H9 (cell line): Measurements from ENCODE around the gene GRXCR2. TPM values are rescaled to one million over a fixed set of nuclear protein-coding genes. Genes with fewer than 3 reads are reported as not detected.

ENCODE experiments used
- DNase-seq: peaks from one replicate; pipeline ENCODE4 v3.0.0-alpha.2; 2017
- H2AFZ ChIP-seq: one replicate; pipeline ENCODE4 v1.6.1; 2013; ENCODE audit warnings: mild to moderate bottlenecking, low read length, control low read depth, moderate library complexity
- H2AK5ac ChIP-seq: 2 replicates; pipeline ENCODE4 v1.6.1; 2013; ENCODE audit warnings: low read length, control low read depth, mixed read lengths; ENCODE audit not compliant: insufficient read length
- H2BK120ac ChIP-seq: one replicate; pipeline ENCODE4 v1.6.1; 2013; ENCODE audit warnings: low read depth, mild to moderate bottlenecking, low read length, control low read depth, inconsistent platforms; ENCODE audit not compliant: poor library complexity, severe bottlenecking
- H2BK12ac ChIP-seq: 2 replicates; pipeline ENCODE4 v1.6.1; 2013; ENCODE audit warnings: low read length, control low read depth, mixed read lengths, low read depth; ENCODE audit not compliant: insufficient read length
- H2BK15ac ChIP-seq: 2 replicates; pipeline ENCODE4 v1.6.1; 2013; ENCODE audit warnings: low read depth, low read length, control low read depth
- H2BK20ac ChIP-seq: one replicate; pipeline ENCODE4 v1.6.1; 2013; ENCODE audit warnings: low read depth, mild to moderate bottlenecking, low read length, control low read depth, inconsistent platforms; ENCODE audit not compliant: poor library complexity, severe bottlenecking
- H2BK5ac ChIP-seq: 2 replicates; pipeline ENCODE4 v1.6.1; 2013; ENCODE audit warnings: low read length, control low read depth, mixed read lengths; ENCODE audit not compliant: insufficient read length
- H3K14ac ChIP-seq: 2 replicates; pipeline ENCODE4 v1.6.1; 2013; ENCODE audit warnings: low read length, control low read depth; ENCODE audit not compliant: insufficient read depth
- H3K18ac ChIP-seq: 2 replicates; pipeline ENCODE4 v1.6.1; 2013; ENCODE audit warnings: low read depth, mild to moderate bottlenecking, mixed read lengths, low read length, control low read depth; ENCODE audit not compliant: insufficient read length
- H3K23ac ChIP-seq: 2 replicates; pipeline ENCODE4 v1.6.1; 2013; ENCODE audit warnings: low read length, control low read depth, mixed read lengths, low read depth; ENCODE audit not compliant: insufficient read length
- H3K23me2 ChIP-seq: 2 replicates; pipeline ENCODE4 v1.6.1; 2013; ENCODE audit warnings: low read depth, mild to moderate bottlenecking, mixed read lengths, low read length, control low read depth; ENCODE audit not compliant: insufficient read length, poor library complexity, severe bottlenecking
- H3K27ac ChIP-seq: 2 replicates; pipeline ENCODE4 v1.5.1; 2013; ENCODE audit warnings: low read length, control low read depth, mixed read lengths, low read depth; ENCODE audit not compliant: insufficient read length
- H3K27me3 ChIP-seq: 2 replicates; pipeline ENCODE4 v1.6.1; 2013; ENCODE audit warnings: low read length, control low read depth, inconsistent platforms; ENCODE audit not compliant: insufficient read depth
- H3K4ac ChIP-seq: 2 replicates; pipeline ENCODE4 v1.6.1; 2013; ENCODE audit warnings: low read depth, mild to moderate bottlenecking, control low read depth, inconsistent platforms, low read length, moderate library complexity
- H3K4me1 ChIP-seq: 2 replicates; pipeline ENCODE4 v1.6.1; 2013; ENCODE audit warnings: low read length, control low read depth, inconsistent platforms; ENCODE audit not compliant: insufficient read depth
- H3K4me2 ChIP-seq: 2 replicates; pipeline ENCODE4 v1.6.1; 2013; ENCODE audit warnings: low read length, control low read depth, mixed read lengths; ENCODE audit not compliant: insufficient read length, insufficient read depth
- H3K56ac ChIP-seq: 2 replicates; pipeline ENCODE4 v1.6.1; 2013; ENCODE audit warnings: low read depth, mild to moderate bottlenecking, mixed read lengths, low read length, control low read depth; ENCODE audit not compliant: insufficient read length
- H3K79me1 ChIP-seq: 2 replicates; pipeline ENCODE4 v1.6.1; 2013; ENCODE audit warnings: low read depth, mild to moderate bottlenecking, moderate library complexity, low read length, control low read depth, inconsistent platforms; ENCODE audit not compliant: insufficient read depth, poor library complexity, severe bottlenecking
- H3K79me2 ChIP-seq: 2 replicates; pipeline ENCODE4 v1.6.1; 2013; ENCODE audit warnings: low read length, control low read depth, inconsistent platforms; ENCODE audit not compliant: insufficient read depth
- H3K9ac ChIP-seq: 2 replicates; pipeline ENCODE4 v1.6.1; 2013; ENCODE audit warnings: low read length, control low read depth, mixed read lengths; ENCODE audit not compliant: insufficient read length; ENCODE audit errors: extremely low read depth
- H3K9me3 ChIP-seq: one replicate; pipeline ENCODE4 v1.6.1; 2013; ENCODE audit warnings: low read depth, low read length, inconsistent platforms; ENCODE audit not compliant: control insufficient read depth
- H3T11ph ChIP-seq: one replicate; pipeline ENCODE4 v1.6.1; 2013; ENCODE audit warnings: mild to moderate bottlenecking, low read length, control low read depth, inconsistent platforms
- H4K20me1 ChIP-seq: one replicate; pipeline ENCODE4 v1.6.1; 2013; ENCODE audit not compliant: control insufficient read depth, insufficient read length, insufficient read depth
- H4K5ac ChIP-seq: 2 replicates; pipeline ENCODE4 v1.6.1; 2013; ENCODE audit warnings: low read depth, mild to moderate bottlenecking, mixed read lengths, low read length, control low read depth; ENCODE audit not compliant: insufficient read length
- H4K8ac ChIP-seq: replicated peaks from 2 replicates; pipeline ENCODE4 v1.6.1; 2013; ENCODE audit warnings: low read length, control low read depth, mixed read lengths, low read depth; ENCODE audit not compliant: insufficient read length
- H4K91ac ChIP-seq: 2 replicates; pipeline ENCODE4 v1.6.1; 2013; ENCODE audit warnings: low read depth, mild to moderate bottlenecking, moderate library complexity, mixed read lengths, low read length, control low read depth; ENCODE audit not compliant: insufficient read length
- H3K27ac Mint-ChIP-seq, 3 experiments: 2 replicates in 2 of 3; 3 replicates in 1 of 3; pipeline ENCODE4 v1.8.0; 2020 to 2021; ENCODE audit warnings: mixed read lengths in 3 of 3, mild to moderate bottlenecking in 1 of 3, moderate library complexity in 1 of 3
- H3K27me3 Mint-ChIP-seq: 2 replicates; pipeline ENCODE4 v1.8.0; 2021; ENCODE audit warnings: low read depth, mild to moderate bottlenecking, moderate library complexity, mixed read lengths
- H3K36me3 Mint-ChIP-seq, 3 experiments: 2 replicates in 2 of 3; 3 replicates in 1 of 3; pipeline ENCODE4 v1.8.0; 2020 to 2021; ENCODE audit warnings: low read depth in 3 of 3, mixed read lengths in 3 of 3; ENCODE audit not compliant: insufficient read depth in 1 of 3
- H3K4me1 Mint-ChIP-seq, 2 experiments: 2 replicates each; pipeline ENCODE4 v1.8.0; 2020; ENCODE audit warnings: mixed read lengths in 2 of 2
- H3K4me3 Mint-ChIP-seq, 2 experiments: 2 replicates in 1 of 2; 3 replicates in 1 of 2; pipeline ENCODE4 v1.8.0; 2020 to 2021; ENCODE audit warnings: mild to moderate bottlenecking in 2 of 2, mixed read lengths in 2 of 2, moderate library complexity in 1 of 2
- H3K9me3 Mint-ChIP-seq, 2 experiments: 2 replicates in 1 of 2; 3 replicates in 1 of 2; pipeline ENCODE4 v1.8.0; 2020; ENCODE audit warnings: mild to moderate bottlenecking in 2 of 2, mixed read lengths in 2 of 2, moderate library complexity in 1 of 2
- WGBS: extraction: QIAGEN DNeasy Blood & Tissue Kit; methylation state at CpG from one replicate; pipeline ENCODE4 v1.1.7; 2013; ENCODE audit warnings: missing lambda C conversion rate, low lambda C conversion rate, mixed read lengths; ENCODE audit not compliant: insufficient read length; ENCODE audit errors: extremely low coverage; 5-methylcytosine and 5-hydroxymethylcytosine counted together
- total RNA-seq: library from RNA; stranded (reverse); gene quantifications from 2 replicates; pipeline ENCODE4 v1.2.1, GENCODE V29; 2021
- TF ChIP-seq, protein P1 (sequence below): fragments of 200-600 bp; sonication (generic); conservative IDR thresholded peaks from 3 replicates; pipeline ENCODE4 v1.8.0; 2021; ENCODE audit warnings: antibody characterized with exemption, mild to moderate bottlenecking

Gene GRXCR2
- total RNA-seq, 1 experiment from 2014 or later, result not detected

- no peaks in the 10 kb centered on the region for H3K27me3 Mint-ChIP-seq
- no peak overlapping the region for H2BK5ac ChIP-seq
- no peak overlapping the region for H2BK15ac ChIP-seq
- no peak overlapping the region for H3K4me3 Mint-ChIP-seq
- H3K9ac ChIP-seq, result no peak overlapping the region
- no peak overlapping the region for H3K27ac Mint-ChIP-seq
- no peaks in the 10 kb centered on the region for H3K23me2 ChIP-seq
- H3K9me3 Mint-ChIP-seq, result no peaks in the 10 kb centered on the region
- no peak overlapping the region for H3K4ac ChIP-seq
- no peaks in the 10 kb centered on the region for H3K79me1 ChIP-seq
- no peak overlapping the region for H4K8ac ChIP-seq
- H2BK20ac ChIP-seq, result no peak overlapping the region
- H3K9me3 ChIP-seq, result no peaks in the 10 kb centered on the region
- H3K27ac ChIP-seq, result no peak overlapping the region
- H3K4me1 ChIP-seq, result no peaks in the 10 kb centered on the region
- no peaks in the 10 kb centered on the region for H4K20me1 ChIP-seq
- TF ChIP-seq, protein P1, sequence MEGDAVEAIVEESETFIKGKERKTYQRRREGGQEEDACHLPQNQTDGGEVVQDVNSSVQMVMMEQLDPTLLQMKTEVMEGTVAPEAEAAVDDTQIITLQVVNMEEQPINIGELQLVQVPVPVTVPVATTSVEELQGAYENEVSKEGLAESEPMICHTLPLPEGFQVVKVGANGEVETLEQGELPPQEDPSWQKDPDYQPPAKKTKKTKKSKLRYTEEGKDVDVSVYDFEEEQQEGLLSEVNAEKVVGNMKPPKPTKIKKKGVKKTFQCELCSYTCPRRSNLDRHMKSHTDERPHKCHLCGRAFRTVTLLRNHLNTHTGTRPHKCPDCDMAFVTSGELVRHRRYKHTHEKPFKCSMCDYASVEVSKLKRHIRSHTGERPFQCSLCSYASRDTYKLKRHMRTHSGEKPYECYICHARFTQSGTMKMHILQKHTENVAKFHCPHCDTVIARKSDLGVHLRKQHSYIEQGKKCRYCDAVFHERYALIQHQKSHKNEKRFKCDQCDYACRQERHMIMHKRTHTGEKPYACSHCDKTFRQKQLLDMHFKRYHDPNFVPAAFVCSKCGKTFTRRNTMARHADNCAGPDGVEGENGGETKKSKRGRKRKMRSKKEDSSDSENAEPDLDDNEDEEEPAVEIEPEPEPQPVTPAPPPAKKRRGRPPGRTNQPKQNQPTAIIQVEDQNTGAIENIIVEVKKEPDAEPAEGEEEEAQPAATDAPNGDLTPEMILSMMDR, result peak; percentile 61
- no peak overlapping the region for H3K14ac ChIP-seq
- H3K36me3 Mint-ChIP-seq, result no peaks in the 10 kb centered on the region
- DNase-seq, result no peak
- H3K79me2 ChIP-seq, result no peaks in the 10 kb centered on the region
- H2BK12ac ChIP-seq, result no peak overlapping the region
- H3K56ac ChIP-seq, result no peak overlapping the region
- H2AFZ ChIP-seq, result no peak overlapping the region
- no peak overlapping the region for H2AK5ac ChIP-seq
- H3K4me1 Mint-ChIP-seq, result peaks cover 0 to 5% of the 10 kb centered on the region in 2 experiments; a peak in 1 of 4 replicates
- no peak overlapping the region for H4K5ac ChIP-seq
- H3K18ac ChIP-seq, result no peak overlapping the region
- H3T11ph ChIP-seq, result no peak overlapping the region
- no peak overlapping the region for H2BK120ac ChIP-seq
- WGBS, result no CpG with 5 or more reads among the region's 3 CpGs
- H3K4me2 ChIP-seq, result no peak overlapping the region
- H4K91ac ChIP-seq, result no peak overlapping the region
- no peak overlapping the region for H3K23ac ChIP-seq
- H3K27me3 ChIP-seq, result no peaks in the 10 kb centered on the region
Observed at GRCh38 chr5:145811834-145812625, 60.8 kb downstream of the GRXCR2 start.

Other genes starting within 250 kb of the GRXCR2 start
- gene PRELID2, start 37.7 kb downstream of the GRXCR2 start, total RNA-seq, result 10.4 and 13.2 TPM in 2 replicates
- 0.66 and 0.88 TPM in 2 replicates for gene SH3RF2, start 63.6 kb upstream of the GRXCR2 start, total RNA-seq
- gene PLAC8L1, start 232.6 kb upstream of the GRXCR2 start, total RNA-seq, result 0.52 and 0.64 TPM in 2 replicates